Uterine smooth muscle cell (primary cell): ENCODE measurements around the gene FAAH. TPM values are rescaled to one million over a fixed set of nuclear protein-coding genes. Genes with fewer than 3 reads are reported as not detected.

Source experiments
- total RNA-seq: library from RNA; depleted of rRNA; stranded (reverse); fragments of >200 nt; gene quantifications from 2 replicates; pipeline ENCODE4 v1.2.3, GENCODE V29; 2014

The FAAH gene
- 1.00 and 1.7 TPM in 2 replicates for total RNA-seq

DNA sequence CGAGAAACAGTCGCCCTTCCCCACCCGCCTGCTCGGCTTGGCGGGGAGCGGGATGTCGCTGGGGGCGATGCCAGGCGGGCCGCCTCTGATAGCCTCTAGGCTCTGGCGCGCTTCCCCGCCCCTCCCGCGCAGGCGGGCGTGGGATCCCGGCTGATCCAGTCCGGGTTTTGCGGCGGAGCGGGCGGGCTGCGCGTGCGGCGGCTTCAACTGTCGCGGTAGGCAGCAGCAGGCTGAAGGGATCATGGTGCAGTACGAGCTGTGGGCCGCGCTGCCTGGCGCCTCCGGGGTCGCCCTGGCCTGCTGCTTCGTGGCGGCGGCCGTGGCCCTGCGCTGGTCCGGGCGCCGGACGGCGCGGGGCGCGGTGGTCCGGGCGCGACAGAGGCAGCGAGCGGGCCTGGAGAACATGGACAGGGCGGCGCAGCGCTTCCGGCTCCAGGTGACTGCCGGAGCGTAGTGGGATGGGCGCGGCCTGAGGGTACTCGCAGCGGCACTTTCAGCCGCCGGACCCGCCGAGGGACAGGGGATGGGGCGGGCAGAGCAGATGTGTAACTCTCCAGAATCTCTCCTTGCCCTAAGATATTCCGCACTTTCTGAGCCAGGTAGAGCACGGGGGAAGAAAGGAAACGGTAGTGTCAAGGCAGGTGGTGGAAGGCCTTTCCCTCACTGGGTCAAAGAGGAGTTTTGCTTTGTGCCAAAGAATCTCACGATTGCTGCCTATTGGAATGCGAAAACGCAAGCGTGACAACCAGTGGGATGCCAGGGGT, at the start of gene FAAH:
TSS of gene FAAH (plus strand) at position 210 of the 764 bp plus-strand sequence. CDS start at position 242, 32 bp downstream.

Other genes starting within 250 kb of the FAAH start
- 0.22 and 0.25 TPM in 2 replicates for gene TSPAN1, start 219.2 kb upstream of the FAAH start, total RNA-seq
- not detected in 2 replicates for gene P3R3URF, start 217.8 kb upstream of the FAAH start, total RNA-seq
- 60.0 and 66.7 TPM in 2 replicates for gene POMGNT1, start 195.9 kb upstream of the FAAH start, total RNA-seq
- 5.1 and 6.8 TPM in 2 replicates for gene LURAP1, start 191.0 kb upstream of the FAAH start, total RNA-seq
- gene RAD54L, start 146.6 kb upstream of the FAAH start, total RNA-seq = 3.6 and 11.1 TPM in 2 replicates
- gene LRRC41, start 90.7 kb upstream of the FAAH start, total RNA-seq = 82.4 and 86.3 TPM in 2 replicates
- 508 and 626 TPM in 2 replicates for gene UQCRH, start 90.6 kb upstream of the FAAH start, total RNA-seq
- 13.1 and 17.9 TPM in 2 replicates for gene NSUN4, start 53.5 kb upstream of the FAAH start, total RNA-seq
- not detected in 2 replicates for gene DMBX1, start 95.5 kb downstream of the FAAH start, total RNA-seq
- gene KNCN, start 157.3 kb downstream of the FAAH start, total RNA-seq = not detected in 2 replicates
- gene MKNK1, start 210.0 kb downstream of the FAAH start, total RNA-seq = 16.3 and 21.4 TPM in 2 replicates
- 8.5 and 11.7 TPM in 2 replicates for gene MOB3C, start 222.5 kb downstream of the FAAH start, total RNA-seq